Neural cell (in vitro differentiated cells): ENCODE data around the gene MAP4K4. TPM values are rescaled to one million over a fixed set of nuclear protein-coding genes. Genes with fewer than 3 reads are reported as not detected.

ENCODE experiments used
- H2AFZ ChIP-seq: fragments of 200-600, 300-800 bp; sonication (generic), shearing (Covaris generic); 2 replicates; pipeline ENCODE4 v1.6.0; 2014; ENCODE audit warnings: low read depth, mild to moderate bottlenecking, antibody characterized with exemption, low read length, moderate library complexity
- H3F3A ChIP-seq: fragments of 200-600 bp; shearing (Covaris generic); 2 replicates; pipeline ENCODE4 v1.6.1; 2016; ENCODE audit warnings: mild to moderate bottlenecking, moderate library complexity, mixed read lengths, antibody characterized with exemption, low read length; ENCODE audit not compliant: insufficient read depth, poor library complexity, severe bottlenecking
- H3K27ac ChIP-seq: fragments of 200-600, 300-800 bp; sonication (generic), shearing (Covaris generic); 2 replicates; pipeline ENCODE4 v1.5.1; 2014; ENCODE audit warnings: mild to moderate bottlenecking, low read length, moderate library complexity
- H3K27me3 ChIP-seq: fragments of 300-800, 200-600 bp; sonication (generic), shearing (Covaris generic); 2 replicates; pipeline ENCODE4 v1.6.0; 2014; ENCODE audit warnings: mild to moderate bottlenecking, low read depth, low read length, moderate library complexity; ENCODE audit not compliant: insufficient read depth
- H3K36me3 ChIP-seq: fragments of 300-800, 200-600 bp; sonication (generic), shearing (Covaris generic); 2 replicates; pipeline ENCODE4 v1.5.1; 2014; ENCODE audit warnings: mild to moderate bottlenecking, antibody characterized with exemption, low read length, moderate library complexity; ENCODE audit not compliant: insufficient read depth
- H3K4me2 ChIP-seq: fragments of 300-800, 200-600 bp; sonication (generic), shearing (Covaris generic); 2 replicates; pipeline ENCODE4 v1.6.0; 2014; ENCODE audit warnings: mild to moderate bottlenecking, low read length
- H3K4me3 ChIP-seq: fragments of 300-800, 200-600 bp; sonication (generic), shearing (Covaris generic); 2 replicates; pipeline ENCODE4 v1.5.1; 2014; ENCODE audit warnings: mild to moderate bottlenecking, low read length, moderate library complexity
- H3K79me2 ChIP-seq: fragments of 200-600 bp; shearing (Covaris generic); replicated peaks from 2 replicates; pipeline ENCODE4 v1.6.0; 2014; ENCODE audit warnings: mild to moderate bottlenecking, low read length, moderate library complexity; ENCODE audit not compliant: insufficient read depth
- H3K9ac ChIP-seq: fragments of 300-800, 200-600 bp; sonication (generic), shearing (Covaris generic); 2 replicates; pipeline ENCODE4 v1.6.1; 2016; ENCODE audit warnings: mild to moderate bottlenecking, low read length, mixed read lengths
- H3K9me2 ChIP-seq: fragments of 200-600 bp; shearing (Covaris generic); 2 replicates; pipeline ENCODE4 v1.6.1; 2016; ENCODE audit warnings: mild to moderate bottlenecking, low read length, mixed read lengths; ENCODE audit not compliant: insufficient read depth
- H3K9me3 ChIP-seq: fragments of 200-600, 300-800 bp; sonication (generic), shearing (Covaris generic); 2 replicates; pipeline ENCODE4 v1.6.1; 2016; ENCODE audit warnings: mild to moderate bottlenecking, mixed run types, low read length, moderate library complexity, mixed read lengths
- H4K20me1 ChIP-seq: fragments of 200-600 bp; shearing (Covaris generic); 2 replicates; pipeline ENCODE4 v1.6.1; 2016; ENCODE audit warnings: mild to moderate bottlenecking, mixed run types; ENCODE audit not compliant: insufficient read depth
- CTCF ChIP-seq: fragments of 450-650 bp; IDR thresholded peaks from 2 replicates; pipeline ENCODE4 v1.5.1; 2014; ENCODE audit warnings: antibody characterized with exemption, mild to moderate bottlenecking, moderate library complexity; ENCODE audit not compliant: poor library complexity, severe bottlenecking
- EP300 ChIP-seq: fragments of 450-650 bp; conservative IDR thresholded peaks from 2 replicates; pipeline ENCODE4 v1.6.1; 2014; ENCODE audit warnings: antibody characterized with exemption, mild to moderate bottlenecking, moderate library complexity; ENCODE audit not compliant: poor library complexity, severe bottlenecking
- EZH2 ChIP-seq: fragments of 200-600, 300-800 bp; shearing (Covaris generic), sonication (generic); IDR thresholded peaks from 2 replicates; pipeline ENCODE4 v1.6.1; 2014; ENCODE audit warnings: antibody characterized with exemption, low read length, borderline replicate concordance, mild to moderate bottlenecking; ENCODE audit not compliant: insufficient read depth, poor library complexity, severe bottlenecking
- MXI1 ChIP-seq: fragments of 450-650 bp; conservative IDR thresholded peaks from 2 replicates; pipeline ENCODE4 v1.6.1; 2014; ENCODE audit warnings: antibody characterized with exemption, mild to moderate bottlenecking; ENCODE audit not compliant: poor library complexity, severe bottlenecking
- POLR2AphosphoS5 ChIP-seq: IDR thresholded peaks from 2 replicates; pipeline ENCODE4 v1.6.1; 2012
- RAD21 ChIP-seq: fragments of 450-650 bp; conservative IDR thresholded peaks from 2 replicates; pipeline ENCODE4 v1.6.1; 2014; ENCODE audit warnings: antibody characterized with exemption, mild to moderate bottlenecking, moderate library complexity
- REST ChIP-seq: IDR thresholded peaks from 2 replicates; pipeline ENCODE4 v1.6.1; 2012; ENCODE audit warnings: borderline replicate concordance
- SMC3 ChIP-seq: fragments of 450-650 bp; conservative IDR thresholded peaks from 2 replicates; pipeline ENCODE4 v1.6.1; 2014; ENCODE audit warnings: antibody characterized with exemption, mild to moderate bottlenecking, moderate library complexity; ENCODE audit not compliant: poor library complexity
- TAF1 ChIP-seq: IDR thresholded peaks from 2 replicates; pipeline ENCODE4 v1.6.1; 2012; ENCODE audit warnings: low read depth
- polyA plus RNA-seq: library from polyadenylated mRNA; depleted of rRNA; stranded (reverse); fragments of >200 nt; gene quantifications from 2 replicates; pipeline ENCODE4 v1.2.3, GENCODE V29; 2014

MAP4K4 gene
- polyA plus RNA-seq, 1 donor from 2014 or later = 125 TPM

DNA sequence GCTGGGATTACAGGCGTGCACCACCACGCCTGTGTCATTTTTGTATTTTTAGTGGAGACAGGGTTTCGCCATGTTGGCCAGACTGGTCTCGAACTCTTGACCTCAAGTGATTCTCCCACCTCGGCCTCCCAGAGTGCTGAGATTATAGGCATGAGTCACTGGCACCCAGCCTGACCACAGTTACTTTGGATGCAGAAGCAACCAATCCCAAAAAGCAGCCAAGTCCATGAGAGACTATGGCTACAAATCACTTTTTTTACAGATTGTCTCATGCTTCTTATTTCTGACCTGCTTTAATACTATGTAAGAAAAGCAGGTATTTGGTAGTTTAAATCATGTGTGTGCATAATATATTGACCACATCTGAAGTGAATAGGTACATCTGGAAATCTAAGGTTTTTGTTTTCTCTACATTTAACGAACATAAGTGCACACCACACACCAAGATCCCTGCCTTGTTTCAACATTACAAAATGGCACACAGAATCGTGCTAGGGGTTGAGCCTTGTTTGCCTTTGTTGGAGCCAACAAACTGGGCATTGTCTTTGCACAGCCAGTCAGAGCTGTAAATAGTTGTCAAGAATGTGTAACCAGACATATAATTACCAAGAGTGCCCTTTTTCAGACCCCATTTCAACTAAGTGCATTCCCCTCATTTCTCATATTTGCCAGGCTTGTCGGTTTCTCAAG, 18.3 kb upstream of the MAP4K4 start:
- Histone ChIP-seq H2AFZ (no peak overlapping the region), H3K27ac (no peak overlapping the region)

More for the DNA sequence above, 18.3 kb upstream of the MAP4K4 start:
- no peak overlapping the region for H3K4me3 ChIP-seq
- H3K9ac ChIP-seq = no peak overlapping the region
- H3K36me3 ChIP-seq = no peaks in the 10 kb centered on the region
- H4K20me1 ChIP-seq = no peaks in the 10 kb centered on the region
- no peaks in the 10 kb centered on the region for H3K79me2 ChIP-seq
- no peaks in the 10 kb centered on the region for H3K9me2 ChIP-seq
- H3K9me3 ChIP-seq = no peaks in the 10 kb centered on the region
- no peaks in the 10 kb centered on the region for H3K27me3 ChIP-seq
- TF ChIP-seq POLR2AphosphoS5 = no peak
- TF ChIP-seq SMC3 = no peak
- TF ChIP-seq EP300 = no peak
- no peak for TF ChIP-seq MXI1
- TF ChIP-seq TAF1 = no peak
- TF ChIP-seq RAD21 = no peak
- no peak for TF ChIP-seq CTCF
- TF ChIP-seq REST = no peak
- TF ChIP-seq EZH2 = no peak
- H3K4me2 ChIP-seq = no peak overlapping the region
- H3F3A ChIP-seq = no peaks in the 10 kb centered on the region
